ENCODE results near the gene CPAMD8. TPM values are rescaled to one million over a fixed set of nuclear protein-coding genes. Genes with fewer than 3 reads are reported as not detected.

The CPAMD8 gene
- total and polyA plus RNA-seq, 9 of the 15 experiments (the other 6 are each of a cell fraction or from before 2014, with no cell fraction given): 0.20 to 2.1 (median 1.3) TPM

- no peak for TF ChIP-seq MYBL2 (IDR thresholded peaks at IDR 0.05; ENCODE audit: low read depth)
- TF ChIP-seq MYBL2 (CRISPR knock-in tag; IDR thresholded peaks at IDR 0.05; ENCODE audit: borderline replicate concordance): no peak
- no peak for TF ChIP-seq PHTF2 (CRISPR knock-in tag; IDR thresholded peaks at IDR 0.05)
- TF ChIP-seq, protein P1, sequence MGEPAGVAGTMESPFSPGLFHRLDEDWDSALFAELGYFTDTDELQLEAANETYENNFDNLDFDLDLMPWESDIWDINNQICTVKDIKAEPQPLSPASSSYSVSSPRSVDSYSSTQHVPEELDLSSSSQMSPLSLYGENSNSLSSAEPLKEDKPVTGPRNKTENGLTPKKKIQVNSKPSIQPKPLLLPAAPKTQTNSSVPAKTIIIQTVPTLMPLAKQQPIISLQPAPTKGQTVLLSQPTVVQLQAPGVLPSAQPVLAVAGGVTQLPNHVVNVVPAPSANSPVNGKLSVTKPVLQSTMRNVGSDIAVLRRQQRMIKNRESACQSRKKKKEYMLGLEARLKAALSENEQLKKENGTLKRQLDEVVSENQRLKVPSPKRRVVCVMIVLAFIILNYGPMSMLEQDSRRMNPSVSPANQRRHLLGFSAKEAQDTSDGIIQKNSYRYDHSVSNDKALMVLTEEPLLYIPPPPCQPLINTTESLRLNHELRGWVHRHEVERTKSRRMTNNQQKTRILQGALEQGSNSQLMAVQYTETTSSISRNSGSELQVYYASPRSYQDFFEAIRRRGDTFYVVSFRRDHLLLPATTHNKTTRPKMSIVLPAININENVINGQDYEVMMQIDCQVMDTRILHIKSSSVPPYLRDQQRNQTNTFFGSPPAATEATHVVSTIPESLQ (CRISPR knock-in tag; IDR thresholded peaks at IDR 0.05): no peak
- no peak for TF ChIP-seq ZNF212 (CRISPR knock-in tag; IDR thresholded peaks at IDR 0.05)
- TF ChIP-seq RBBP5 (IDR thresholded peaks at IDR 0.05; ENCODE audit: borderline replicate concordance, insufficient read depth, low read length, poor library complexity, severe bottlenecking): peak; percentile 18
- peak in 1 of 2 experiments; percentile 34; a peak in 1 of 4 replicates for TF ChIP-seq CSDE1 (IDR thresholded peaks at IDR 0.05)
- TF ChIP-seq, protein P2, sequence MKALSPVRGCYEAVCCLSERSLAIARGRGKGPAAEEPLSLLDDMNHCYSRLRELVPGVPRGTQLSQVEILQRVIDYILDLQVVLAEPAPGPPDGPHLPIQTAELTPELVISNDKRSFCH (CRISPR knock-in tag; IDR thresholded peaks at IDR 0.05): no peak
- TF ChIP-seq, protein P2 (tag; IDR thresholded peaks at IDR 0.05): peak; percentile 75; the same call in 1 of the 2 replicates
- no peak for TF ChIP-seq NFXL1 (CRISPR knock-in tag; IDR thresholded peaks at IDR 0.05)
- no peak; the same call in 1 of the 2 replicates for TF ChIP-seq TARDBP (IDR thresholded peaks at IDR 0.05)
- no peak for TF ChIP-seq CREB5 (CRISPR knock-in tag; IDR thresholded peaks at IDR 0.05)
- TF ChIP-seq SP2 (IDR thresholded peaks at IDR 0.05; ENCODE audit: extremely low read depth, low read depth, low read length, poor library complexity, severe bottlenecking): no peak
- TF ChIP-seq MTF1 (CRISPR knock-in tag; IDR thresholded peaks at IDR 0.05; ENCODE audit: borderline replicate concordance): no peak
- no peak for TF ChIP-seq SRSF1 (IDR thresholded peaks at IDR 0.05; ENCODE audit: low read depth, low read length)
- no peak for TF ChIP-seq NR2C1 (IDR thresholded peaks at IDR 0.05)
- TF ChIP-seq NR2C1 (tag; IDR thresholded peaks at IDR 0.05): 0 out of 2 replicates have a peak, but pooled peaks have one; percentile 35
- TF ChIP-seq ZNF253 (CRISPR knock-in tag; conservative IDR thresholded peaks at IDR 0.05): no peak
- no peak for TF ChIP-seq MCM5 (IDR thresholded peaks at IDR 0.05; ENCODE audit: low read depth)
- no peak for TF ChIP-seq ZNF75A (CRISPR knock-in tag; IDR thresholded peaks at IDR 0.05)
- TF ChIP-seq SREBF2 (CRISPR knock-in tag; IDR thresholded peaks at IDR 0.05): no peak
- peak; percentile 93 for TF ChIP-seq EGR1 (conservative IDR thresholded peaks at IDR 0.05)
- TF ChIP-seq WHSC1 (IDR thresholded peaks at IDR 0.05; ENCODE audit: low read length): no peak
- no peak for TF ChIP-seq HLTF (IDR thresholded peaks at IDR 0.05)
- TF ChIP-seq ZBTB34 (CRISPR knock-in tag; IDR thresholded peaks at IDR 0.05): no peak; the same call in 1 of the 2 replicates
- TF ChIP-seq ZC3H4 (CRISPR knock-in tag; IDR thresholded peaks at IDR 0.05; ENCODE audit: borderline replicate concordance): no peak
These were observed 137.8 kb downstream of the CPAMD8 start, which contains the start of gene F2RL3 (continued) for GRCh38 chr19:16888629-16889365.
